WERI-Rb-1 (cell line): ENCODE measurements around the gene LRRC8E.

Experiments used
- DNase-seq: peaks from one replicate; pipeline ENCODE4 v3.0.0-alpha.2; 2020
- H3K27ac ChIP-seq: fragments of 250-450 bp; sonication (Bioruptor Pico); 2 replicates; pipeline ENCODE4 v1.5.1; 2020; ENCODE audit warnings: mild to moderate bottlenecking, moderate library complexity
- H3K27me3 ChIP-seq: fragments of 250-450 bp; sonication (Bioruptor Pico); 2 replicates; pipeline ENCODE4 v1.5.1; 2021; ENCODE audit warnings: mild to moderate bottlenecking, low read depth, moderate library complexity; ENCODE audit not compliant: insufficient read depth, severe bottlenecking
- H3K36me3 ChIP-seq: fragments of 250-450 bp; sonication (Bioruptor Pico); 2 replicates; pipeline ENCODE4 v1.5.1; 2020; ENCODE audit warnings: mild to moderate bottlenecking, moderate library complexity
- H3K4me3 ChIP-seq: 2 replicates; pipeline ENCODE4 v1.5.1; 2011; ENCODE audit warnings: low read depth, mild to moderate bottlenecking, control low read depth, low read length
- H3K9me3 ChIP-seq: fragments of 250-450 bp; sonication (Bioruptor Pico); 2 replicates; pipeline ENCODE4 v1.5.1; 2021; ENCODE audit warnings: mild to moderate bottlenecking, moderate library complexity; ENCODE audit not compliant: severe bottlenecking
- CTCF ChIP-seq: IDR thresholded peaks from 2 replicates; pipeline ENCODE4 v1.5.1; 2011; ENCODE audit warnings: low read depth, mild to moderate bottlenecking, control low read depth, inconsistent platforms, low read length

LRRC8E gene

GRCh38 chr19:7911508-7912143 is 23.3 kb downstream of the LRRC8E start:
- Histone ChIP-seq H3K4me3 (no peak overlapping the region), H3K27me3 (no peaks in the 10 kb centered on the region), H3K9me3 (no peaks in the 10 kb centered on the region), H3K36me3 (peaks cover 37% of the 10 kb centered on the region), H3K27ac (no peak overlapping the region)
- no peak for TF ChIP-seq CTCF
- no peak for DNase-seq

DNA sequence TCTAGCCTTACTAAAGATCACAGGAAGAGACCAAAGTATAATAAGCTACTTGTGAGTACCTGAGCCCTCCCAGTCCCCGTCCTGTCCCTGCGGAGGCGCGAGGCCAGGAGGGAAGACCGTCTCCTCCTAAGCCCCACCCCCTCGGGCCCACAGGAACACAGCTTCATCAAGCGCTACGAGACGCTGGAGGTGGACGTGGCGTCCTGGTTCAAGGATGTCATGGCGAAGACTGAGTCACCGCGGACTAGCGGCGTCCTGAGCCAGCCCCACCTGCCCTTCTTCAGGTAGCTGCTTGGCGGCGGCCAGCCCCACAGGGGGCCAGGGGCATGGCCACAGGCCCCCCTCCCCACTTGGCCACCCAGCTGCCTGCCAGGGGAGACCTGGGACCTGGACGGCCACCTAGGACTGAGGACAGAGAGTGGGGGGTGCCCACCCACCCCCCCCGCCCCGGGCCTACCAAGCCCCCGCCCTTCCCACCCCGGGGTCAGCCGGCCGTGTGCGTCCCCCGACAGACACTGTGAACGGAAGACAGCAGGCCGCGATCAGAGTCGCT is 23.9 kb downstream of the LRRC8E start:
- H3K4me3 ChIP-seq = no peak overlapping the region
- H3K36me3 ChIP-seq = peaks cover 34% of the 10 kb centered on the region
- TF ChIP-seq CTCF = no peak
- peak; percentile 5 for DNase-seq
- H3K27ac ChIP-seq = no peak overlapping the region
- no peaks in the 10 kb centered on the region for H3K27me3 ChIP-seq
- H3K9me3 ChIP-seq = peaks cover 4% of the 10 kb centered on the region

GRCh38 chr19:7912697-7913564 is 24.6 kb downstream of the LRRC8E start:
- peak; percentile 8 for DNase-seq
- Histone ChIP-seq H3K9me3 (peaks cover 4% of the 10 kb centered on the region), H3K4me3 (no peak overlapping the region), H3K27me3 (no peaks in the 10 kb centered on the region), H3K27ac (no peak overlapping the region), H3K36me3 (peaks cover 31% of the 10 kb centered on the region)
- no peak for TF ChIP-seq CTCF

DNA sequence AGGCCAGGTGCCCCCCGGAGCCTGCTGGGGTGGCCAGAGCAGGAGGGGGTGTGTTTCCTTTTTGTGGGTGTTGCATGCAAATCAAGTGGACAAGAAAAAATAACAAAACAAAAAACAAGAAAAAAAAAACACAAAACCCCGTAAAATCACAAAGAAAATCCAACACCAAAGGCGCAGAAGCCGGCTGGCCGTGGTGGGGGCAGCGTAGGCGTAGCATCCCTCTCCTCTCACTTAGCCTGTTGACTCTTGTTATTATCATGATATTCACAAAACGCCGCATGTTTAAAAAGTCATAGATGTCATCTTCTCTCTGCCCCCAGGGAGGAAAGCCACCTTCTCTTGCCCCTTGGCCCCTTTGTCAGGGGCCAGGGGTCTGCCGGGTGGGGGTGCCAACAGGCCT is 25.3 kb downstream of the LRRC8E start:
- H3K4me3 ChIP-seq = no peak overlapping the region
- peaks cover 31% of the 10 kb centered on the region for H3K36me3 ChIP-seq
- no peak overlapping the region for H3K27ac ChIP-seq
- DNase-seq = no peak
- peaks cover 4% of the 10 kb centered on the region for H3K9me3 ChIP-seq
- no peaks in the 10 kb centered on the region for H3K27me3 ChIP-seq
- TF ChIP-seq CTCF = no peak

DNA sequence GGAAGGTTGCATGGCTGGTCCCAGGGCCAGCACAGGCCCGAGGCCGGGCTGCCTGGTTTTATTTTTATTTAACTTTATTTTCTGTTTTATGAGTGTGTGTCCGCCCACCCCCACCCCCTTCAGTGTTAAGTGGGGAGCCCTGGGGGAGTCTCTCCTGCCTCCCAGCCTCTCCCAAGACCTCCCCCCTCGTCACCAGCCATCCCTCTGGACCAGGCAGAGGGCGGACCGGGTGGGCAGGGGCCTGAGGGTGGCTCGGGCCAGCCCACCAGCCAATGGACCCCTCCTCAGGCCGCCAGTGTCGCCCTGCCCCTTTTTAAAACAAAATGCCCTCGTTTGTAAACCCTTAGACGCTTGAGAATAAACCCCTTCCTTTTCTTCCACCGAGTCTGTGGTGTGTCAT is 25.8 kb downstream of the LRRC8E start:
- H3K9me3 ChIP-seq = peaks cover 4% of the 10 kb centered on the region
- no peak for TF ChIP-seq CTCF
- DNase-seq = peak; percentile 4
- H3K36me3 ChIP-seq = peaks cover 31% of the 10 kb centered on the region
- H3K27ac ChIP-seq = no peak overlapping the region
- no peak overlapping the region for H3K4me3 ChIP-seq
- no peaks in the 10 kb centered on the region for H3K27me3 ChIP-seq
